NCI-H510A (cell line): ENCODE measurements around the gene ATP23.
A peak's percentile ranks its signal among the peaks of the same experiment; 100 is the strongest.

ENCODE experiments used
- DNase-seq: peaks from one replicate; lab custom pipeline; 2025; lab: John Stamatoyannopoulos, UW

The ATP23 gene

GRCh38 chr12:57908511-57908910 lies 32.9 kb upstream of the ATP23 start:
- no peak for DNase-seq

GRCh38 chr12:57909056-57909455 lies 32.3 kb upstream of the ATP23 start:
- no peak for DNase-seq

GRCh38 chr12:57909611-57910010 lies 31.8 kb upstream of the ATP23 start:
- no peak for DNase-seq

GRCh38 chr12:57918147-57918546 lies 23.2 kb upstream of the ATP23 start:
- DNase-seq, result no peak

GRCh38 chr12:57927086-57927485 lies 14.3 kb upstream of the ATP23 start:
- no peak for DNase-seq

- no peak for DNase-seq
Measured at GRCh38 chr12:57929092-57929830, 12.1 kb upstream of the ATP23 start.

- no peak for DNase-seq
Measured at GRCh38 chr12:57934819-57935218, 6.5 kb upstream of the ATP23 start.

- no peak for DNase-seq
Measured at GRCh38 chr12:57935331-57935730, 6.0 kb upstream of the ATP23 start.

GRCh38 chr12:57935839-57936512 lies 5.4 kb upstream of the ATP23 start:
- DNase-seq, result peak; percentile 96

- DNase-seq, result no peak
Measured at GRCh38 chr12:57936513-57936883, 4.9 kb upstream of the ATP23 start.

- DNase-seq, result no peak
Measured at GRCh38 chr12:57939291-57939690, 2.1 kb upstream of the ATP23 start.

GRCh38 chr12:57940052-57940914 lies 1.1 kb upstream of the ATP23 start:
- no peak for DNase-seq

GRCh38 chr12:57940915-57941164 lies 527 bp upstream of the ATP23 start:
- no peak for DNase-seq

- DNase-seq, result no peak
Measured at GRCh38 chr12:57943438-57944080, 2.2 kb downstream of the ATP23 start.

- no peak for DNase-seq
Measured at GRCh38 chr12:57944313-57945023, 3.1 kb downstream of the ATP23 start.

- no peak for DNase-seq
Measured at GRCh38 chr12:57952766-57953165, 11.4 kb downstream of the ATP23 start.

GRCh38 chr12:57954768-57955167 lies 13.4 kb downstream of the ATP23 start:
- DNase-seq, result no peak

- DNase-seq, result no peak
Measured at GRCh38 chr12:57958061-57958657, 16.8 kb downstream of the ATP23 start.

GRCh38 chr12:57964421-57964820 lies 23.1 kb downstream of the ATP23 start:
- no peak for DNase-seq

GRCh38 chr12:57965766-57966165 lies 24.4 kb downstream of the ATP23 start:
- DNase-seq, result no peak

GRCh38 chr12:57966536-57966935 lies 25.2 kb downstream of the ATP23 start:
- no peak for DNase-seq
